Spleen (tissue), 11 donors: ENCODE measurements around the gene ZBTB5. TPM values are rescaled to one million over a fixed set of nuclear protein-coding genes. Genes with fewer than 3 reads are reported as not detected.

Source experiments
- DNase-seq: peaks from one replicate; pipeline ENCODE4 v3.0.0-alpha.2; 2020
- H3K27ac ChIP-seq, 8 donors: fragments of 200-600 bp; sonication (generic) in 7 of 8; 1 replicate in 4 of 8; 2 replicates in 4 of 8; pipeline versions ENCODE4 v1.5.0 to v1.8.0; 2016 to 2021; ENCODE audit warnings: inconsistent platforms in 4 of 8, mild to moderate bottlenecking in 4 of 8, moderate library complexity in 1 of 8
- H3K27me3 ChIP-seq, 7 donors: fragments of 200-600 bp; sonication (generic) in 6 of 7; replicated peaks in 1 of 7; 1 replicate in 4 of 7; 2 replicates in 3 of 7; pipeline versions ENCODE4 v1.5.0 to v1.8.0; 2016 to 2021; ENCODE audit warnings: inconsistent platforms in 3 of 7, mild to moderate bottlenecking in 1 of 7
- H3K36me3 ChIP-seq, 6 donors: fragments of 200-600 bp; sonication (generic) in 5 of 6; 1 replicate in 4 of 6; 2 replicates in 2 of 6; pipeline versions ENCODE4 v1.5.0 to v1.8.0; 2016 to 2021; ENCODE audit warnings: inconsistent platforms in 2 of 6
- H3K4me1 ChIP-seq, 6 donors: fragments of 200-600 bp; sonication (generic) in 5 of 6; 1 replicate in 3 of 6; 2 replicates in 3 of 6; pipeline versions ENCODE4 v1.5.0 to v1.8.0; 2016 to 2021; ENCODE audit warnings: inconsistent platforms in 3 of 6
- H3K4me3 ChIP-seq, 8 donors: fragments of 200-600 bp; sonication (generic) in 7 of 8; 1 replicate in 4 of 8; 2 replicates in 4 of 8; pipeline versions ENCODE4 v1.5.0 to v1.8.0; 2016 to 2021; ENCODE audit warnings: inconsistent platforms in 4 of 8, mild to moderate bottlenecking in 4 of 8, moderate library complexity in 2 of 8
- H3K9me3 ChIP-seq, 8 donors: fragments of 200-600 bp; sonication (generic) in 7 of 8; 1 replicate in 4 of 8; 2 replicates in 4 of 8; pipeline versions ENCODE4 v1.5.0 to v1.8.0; 2016 to 2021; ENCODE audit warnings: inconsistent platforms in 4 of 8
- CTCF ChIP-seq, 11 experiments: fragments of 200-600 bp in 7 of 11; fragments of 450-650 bp in 4 of 11; sonication (generic) in 4 of 11; IDR thresholded peaks in 8 of 11; conservative IDR thresholded peaks in 3 of 11; 1 replicate in 7 of 11; 2 replicates in 4 of 11; pipeline versions ENCODE4 v1.4.0 to v1.8.0; 2016 to 2021; ENCODE audit warnings: antibody characterized with exemption in 11 of 11, inconsistent platforms in 4 of 11, mild to moderate bottlenecking in 1 of 11
- POLR2A ChIP-seq, 3 donors: fragments of 450-650 bp; IDR thresholded peaks; one replicate each; pipeline ENCODE4 v1.5.1; 2017; ENCODE audit warnings: antibody characterized with exemption in 3 of 3, mild to moderate bottlenecking in 1 of 3
- POLR2AphosphoS5 ChIP-seq, 3 donors: sonication (generic); formaldehyde crosslinking; IDR thresholded peaks; one replicate each; pipeline ENCODE4 v1.5.1; 2017; ENCODE audit warnings: antibody characterized with exemption in 3 of 3
- WGBS, 5 donors: extraction: QIAGEN DNeasy Blood & Tissue Kit in 3 of 5; methylation state at CpG; one replicate each; pipeline versions ENCODE4 v1.1.5 to v1.1.7; 2013 to 2018; 5-methylcytosine and 5-hydroxymethylcytosine counted together
- intact Hi-C: fragments of 100-400 bp; cut with DNase I; formaldehyde crosslinking; loops from one replicate; pipeline ENCODE4 v1.15.0; 2023; ENCODE audit warnings: low total_unique reads
- polyA plus RNA-seq, 3 donors: library from polyadenylated mRNA; stranded (reverse); fragments of 200-250 nt; gene quantifications; one replicate each; pipeline ENCODE4 v1.2.1, GENCODE V29; 2013
- total RNA-seq, 7 donors: library from RNA; depleted of rRNA in 3 of 7; stranded (reverse); fragments of >200 nt in 3 of 7; fragmentation: NEBNext Ultra II Directional in 4 of 7; extraction: Animal tissue kit (Norgen Biotek cat#: 25700) in 4 of 7; gene quantifications; one replicate each; pipeline versions ENCODE4 v1.1.0 to v1.2.1, GENCODE V29; 2016 to 2021
- donor health status: healthy with polysubstance abuse.
- donor health status: DM: no; HTN: no; CAD: no; lungs with moderate emphysema.
- donor health status: DM: no; HTN: no; CAD: no.
- donor health status: Bipolar disorder and iron deficiency.
- donor health status: healthy.
- donor health status: DM: no; HTN: no; CAD: no.
- donor health status: DM: yes; HTN: yes; CAD: no.

ZBTB5 gene
- total and polyA plus RNA-seq, 10 donors: 4.7 to 15.1 (median 11.5) TPM

DNA sequence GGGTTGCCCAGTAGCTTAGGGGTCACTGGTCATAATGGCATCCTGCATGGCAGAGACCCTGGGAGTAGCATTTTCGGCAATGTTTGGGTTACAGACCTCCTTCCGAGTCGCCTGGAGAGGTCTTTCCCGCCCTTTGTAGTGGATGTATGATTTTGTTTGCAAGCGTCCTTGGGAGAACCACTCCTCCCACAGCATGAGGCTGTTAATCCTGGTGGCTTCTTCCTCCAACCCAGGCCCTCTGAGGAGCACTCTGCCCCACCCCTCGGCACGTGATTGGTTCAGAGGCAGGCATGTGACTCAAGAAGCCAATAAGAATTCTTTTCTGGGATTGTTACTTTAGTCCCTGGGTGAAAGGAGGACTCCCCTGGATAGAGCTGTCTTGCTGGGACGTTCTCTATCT is 73.0 kb downstream of the ZBTB5 start:
- no peak for DNase-seq
- H3K4me3 ChIP-seq: no peak overlapping the region
- no peaks in the 10 kb centered on the region for H3K27me3 ChIP-seq
- no peak overlapping the region for H3K27ac ChIP-seq
- intact Hi-C loops: no loop called here
- 84 to 91% (median 87%) methylated on average over 8 of the region's 8 CpGs for whole genome bisulfite sequencing, 5 donors
- H3K4me1 ChIP-seq: peaks cover 0 to 19% (median 5%) of the 10 kb centered on the region in 6 donors
- H3K36me3 ChIP-seq: no peaks in the 10 kb centered on the region
- no peak for TF ChIP-seq CTCF (IDR thresholded peaks at IDR 0.05 in 8 of 11, conservative IDR thresholded peaks at IDR 0.05 in 3 of 11)
- TF ChIP-seq POLR2A (IDR thresholded peaks at IDR 0.05): no peak
- no peak for TF ChIP-seq POLR2AphosphoS5 (IDR thresholded peaks at IDR 0.05)
- H3K9me3 ChIP-seq: no peaks in the 10 kb centered on the region

GRCh38 chr9:37390759-37391158 is 74.5 kb downstream of the ZBTB5 start:
- intact Hi-C loops: no loop called here
- TF ChIP-seq CTCF (IDR thresholded peaks at IDR 0.05 in 8 of 11, conservative IDR thresholded peaks at IDR 0.05 in 3 of 11): peak in 9 of 11 experiments; percentile 20 to 62 (median 46)
- no peak for TF ChIP-seq POLR2A (IDR thresholded peaks at IDR 0.05)
- WGBS, 5 donors: 23 to 38% (median 29%) methylated on average over 7 of the region's 7 CpGs

More at GRCh38 chr9:37390759-37391158, 74.5 kb downstream of the ZBTB5 start:
- Histone ChIP-seq H3K9me3 (no peaks in the 10 kb centered on the region), H3K4me1 (peaks cover 0 to 19% (median 6%) of the 10 kb centered on the region in 6 donors), H3K27ac (no peak overlapping the region), H3K4me3 (no peak overlapping the region), H3K36me3 (no peaks in the 10 kb centered on the region), H3K27me3 (no peaks in the 10 kb centered on the region)
- DNase-seq: no peak

Other genes with a start within 250 kb of the ZBTB5 start
- 100 to 1,000 TPM in 1 of 7 donors, 10 to 100 TPM in 6; 54.3 to 114 (median 68.4) TPM for gene GRHPR, start 42.8 kb downstream of the ZBTB5 start, total RNA-seq
- 10 to 100 TPM; 44.9 to 61.9 (median 53.5) TPM for gene GRHPR, start 42.8 kb downstream of the ZBTB5 start, polyA plus RNA-seq
- gene POLR1E, start 20.5 kb upstream of the ZBTB5 start, total RNA-seq: 10 to 100 TPM; 14.4 to 21.0 (median 18.5) TPM
- 10 to 100 TPM; 14.6 to 18.0 (median 15.4) TPM for gene POLR1E, start 20.5 kb upstream of the ZBTB5 start, polyA plus RNA-seq
- 10 to 100 TPM; 15.6 to 36.9 (median 20.2) TPM for gene FBXO10, start 110.9 kb upstream of the ZBTB5 start, total RNA-seq
- gene FBXO10, start 110.9 kb upstream of the ZBTB5 start, polyA plus RNA-seq: 1 to 10 TPM; 3.2 to 8.3 (median 3.9) TPM
- gene TOMM5, start 127.1 kb upstream of the ZBTB5 start, total RNA-seq: 100 to 1,000 TPM in 1 of 7 donors, 10 to 100 TPM in 6; 54.1 to 108 (median 65.5) TPM
- gene TOMM5, start 127.1 kb upstream of the ZBTB5 start, polyA plus RNA-seq: 100 to 1,000 TPM; 106 to 155 (median 137) TPM
- gene FRMPD1, start 185.5 kb upstream of the ZBTB5 start, total RNA-seq: under 1 TPM in 4 of 7 donors, not detected in 3; 0.09 to 0.47 (median 0.25) TPM
- under 1 TPM; 0.10 to 0.32 (median 0.20) TPM for gene FRMPD1, start 185.5 kb upstream of the ZBTB5 start, polyA plus RNA-seq